SIG-M5 (cell line): ENCODE data around the gene MLLT1.

Experiments
- DNase-seq: peaks from one replicate; lab custom pipeline; 2025; lab: John Stamatoyannopoulos, UW

The MLLT1 gene

DNA sequence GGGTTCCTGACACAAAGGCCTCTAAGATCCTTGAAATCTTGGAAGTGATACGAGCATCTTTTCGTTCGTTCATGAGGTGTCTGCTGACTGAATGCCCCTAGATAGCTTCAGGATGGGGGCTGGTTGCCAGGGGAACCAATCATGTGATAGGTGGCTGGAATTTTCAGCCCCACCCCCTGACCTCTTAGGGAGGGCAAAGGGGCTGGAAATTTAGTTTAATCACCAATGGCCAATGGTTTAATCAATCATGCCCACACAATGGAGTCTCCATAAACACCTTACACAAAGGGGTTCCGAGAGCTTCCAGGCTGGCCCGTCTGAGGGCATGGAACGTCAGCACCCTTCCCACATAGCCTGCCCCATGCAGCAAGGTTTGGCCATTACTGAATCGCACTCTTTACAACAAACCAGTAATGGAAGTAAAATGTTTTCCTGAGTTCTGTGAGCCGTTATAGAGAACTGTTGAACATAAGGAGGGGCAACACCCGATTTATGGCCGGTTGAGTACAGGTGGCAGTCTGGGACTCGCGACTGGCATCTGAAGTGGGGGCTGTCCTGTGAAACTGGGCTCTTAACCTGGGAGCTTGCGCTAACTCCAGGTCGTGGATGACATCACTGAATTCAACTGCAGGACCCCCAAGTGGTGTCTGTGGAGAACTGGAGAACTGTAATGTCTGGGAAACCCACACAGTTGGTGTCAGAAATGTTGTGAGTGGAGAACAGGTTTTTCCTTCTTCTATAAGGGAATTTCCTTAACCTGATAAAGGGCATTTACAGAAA is 25.6 kb downstream of the MLLT1 start:
- no peak for DNase-seq

DNA sequence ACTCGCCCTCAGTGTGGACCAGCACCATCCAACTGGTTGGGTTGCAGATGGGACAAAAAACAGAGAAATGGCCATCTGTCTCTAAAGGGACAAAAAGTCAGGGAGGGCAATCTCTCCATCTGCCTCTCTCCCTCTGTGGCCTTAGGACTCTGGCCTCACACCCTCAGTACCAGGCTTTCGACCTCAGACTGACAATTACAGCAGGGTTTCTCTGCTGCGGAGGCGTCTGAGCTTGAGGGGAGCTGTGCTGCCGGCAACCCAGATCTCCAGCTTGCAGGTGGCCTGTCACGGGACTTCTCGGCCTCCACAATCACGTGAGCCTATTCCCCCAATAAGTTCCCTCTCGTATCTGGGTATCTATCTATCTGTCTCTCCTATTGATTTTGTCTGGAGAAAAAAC is 27.7 kb downstream of the MLLT1 start:
- no peak for DNase-seq

DNA sequence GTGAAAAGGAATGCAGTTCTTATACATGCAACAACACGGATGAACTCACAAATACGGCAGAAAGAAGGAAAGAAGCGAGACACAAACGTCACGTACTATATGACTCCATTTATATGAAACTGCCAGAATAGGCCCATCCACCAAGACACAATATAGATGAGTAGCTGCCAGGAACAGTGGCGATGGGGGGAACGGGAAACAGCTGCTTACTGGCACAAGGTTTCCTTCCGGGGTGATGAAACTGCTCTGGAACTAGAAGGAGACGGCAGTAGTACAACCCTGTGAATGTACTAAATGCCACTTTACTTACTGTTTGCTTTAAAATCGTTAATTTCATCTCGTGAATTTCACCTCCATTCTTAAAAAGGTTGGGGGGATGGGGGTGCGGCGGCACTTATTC is 28.9 kb downstream of the MLLT1 start:
- no peak for DNase-seq

DNA sequence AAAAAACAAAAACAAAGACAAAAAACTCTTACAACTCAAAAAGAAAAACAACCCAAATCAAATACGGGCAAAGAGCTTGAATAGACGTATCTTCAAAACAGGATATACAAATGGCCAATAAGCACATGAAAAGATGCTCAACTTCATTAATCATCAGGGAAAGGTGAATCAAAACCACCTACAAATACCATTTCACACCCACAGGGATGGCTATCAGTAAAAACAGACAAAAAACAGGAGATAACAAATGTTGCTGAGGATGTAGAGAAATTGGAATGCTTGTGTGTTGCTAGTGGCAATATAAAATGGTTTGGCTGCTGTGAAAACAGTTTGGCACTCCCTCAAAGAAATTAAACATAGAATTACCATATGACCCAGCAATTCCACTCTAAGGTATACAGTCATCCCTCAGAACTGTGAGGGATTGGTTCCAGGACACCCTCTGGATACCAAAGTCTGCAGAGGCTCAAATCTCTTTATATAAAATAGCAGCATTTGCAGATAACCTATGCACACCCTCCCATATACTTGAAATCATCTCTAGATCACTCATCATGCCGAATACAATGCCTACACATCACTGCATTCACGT is 29.7 kb downstream of the MLLT1 start:
- no peak for DNase-seq

DNA sequence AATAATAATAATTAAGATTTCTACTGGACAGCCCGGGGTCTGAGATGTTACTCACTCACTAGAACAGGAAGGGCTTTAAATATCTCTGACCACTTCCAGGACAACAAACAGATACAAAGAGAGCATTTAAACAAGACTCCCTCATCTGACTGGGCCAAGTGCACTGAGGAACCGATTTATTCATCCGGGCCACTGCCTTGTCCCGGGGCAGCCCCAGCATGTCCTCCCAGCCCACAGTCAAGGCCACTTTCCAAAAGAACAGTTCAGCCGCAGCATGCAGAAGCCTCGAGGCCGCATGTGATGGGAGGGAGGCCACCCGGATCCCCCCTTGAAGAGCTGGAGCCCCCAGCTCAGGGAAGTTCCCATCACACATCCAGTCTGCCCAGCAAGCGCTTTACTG is 30.5 kb downstream of the MLLT1 start:
- DNase-seq, result no peak

DNA sequence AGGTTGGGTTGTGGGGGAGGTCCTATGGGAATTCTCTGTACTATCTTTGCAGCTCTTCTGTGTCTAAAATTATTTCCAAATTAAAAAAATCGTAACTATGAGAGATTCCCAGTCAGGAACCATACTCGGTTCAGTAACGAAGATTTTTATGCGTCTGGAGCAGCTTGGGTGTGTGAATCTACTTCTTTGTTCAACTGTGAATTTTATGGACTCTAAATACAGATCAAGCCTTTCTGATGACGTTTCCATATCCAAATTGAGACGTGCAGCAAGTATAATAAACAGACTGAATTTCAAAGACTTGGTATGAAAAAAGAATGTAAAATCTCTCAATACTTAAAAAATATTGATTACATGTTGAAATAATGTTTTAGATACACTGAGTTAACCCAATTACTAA is 30.9 kb downstream of the MLLT1 start:
- DNase-seq, result no peak

DNA sequence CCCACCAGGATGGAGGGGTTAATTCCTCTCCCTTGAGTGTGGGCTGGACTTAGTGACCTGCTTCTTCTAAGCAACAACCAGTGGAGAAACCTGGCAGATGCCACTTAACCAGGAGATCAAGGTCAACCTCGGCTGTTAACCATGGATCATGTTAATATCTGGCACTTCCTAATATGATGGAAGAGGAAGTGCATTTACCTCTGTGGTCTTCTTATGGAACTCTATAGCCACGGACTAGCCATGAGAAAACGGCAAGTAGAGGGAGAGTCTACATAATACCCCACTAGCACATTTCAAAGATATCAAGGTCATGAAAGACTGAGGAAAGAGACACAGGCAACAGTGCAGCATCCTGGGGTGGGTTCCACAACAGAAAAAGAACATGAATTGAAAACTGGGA is 31.4 kb downstream of the MLLT1 start:
- no peak for DNase-seq

DNA sequence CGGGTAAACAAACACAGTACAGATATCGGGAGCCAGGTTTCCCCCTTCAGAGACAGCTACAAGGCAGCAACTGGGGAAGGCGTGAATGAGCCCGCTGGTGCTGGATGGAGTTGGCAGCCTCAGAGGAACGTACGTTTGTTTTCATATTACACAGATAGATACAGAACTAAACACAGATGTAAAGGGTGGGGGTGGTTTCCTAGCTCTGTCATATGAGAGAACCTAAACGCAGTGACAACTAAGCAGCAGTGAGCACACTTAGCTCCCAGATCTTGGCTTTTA is 32.8 kb downstream of the MLLT1 start:
- no peak for DNase-seq

DNA sequence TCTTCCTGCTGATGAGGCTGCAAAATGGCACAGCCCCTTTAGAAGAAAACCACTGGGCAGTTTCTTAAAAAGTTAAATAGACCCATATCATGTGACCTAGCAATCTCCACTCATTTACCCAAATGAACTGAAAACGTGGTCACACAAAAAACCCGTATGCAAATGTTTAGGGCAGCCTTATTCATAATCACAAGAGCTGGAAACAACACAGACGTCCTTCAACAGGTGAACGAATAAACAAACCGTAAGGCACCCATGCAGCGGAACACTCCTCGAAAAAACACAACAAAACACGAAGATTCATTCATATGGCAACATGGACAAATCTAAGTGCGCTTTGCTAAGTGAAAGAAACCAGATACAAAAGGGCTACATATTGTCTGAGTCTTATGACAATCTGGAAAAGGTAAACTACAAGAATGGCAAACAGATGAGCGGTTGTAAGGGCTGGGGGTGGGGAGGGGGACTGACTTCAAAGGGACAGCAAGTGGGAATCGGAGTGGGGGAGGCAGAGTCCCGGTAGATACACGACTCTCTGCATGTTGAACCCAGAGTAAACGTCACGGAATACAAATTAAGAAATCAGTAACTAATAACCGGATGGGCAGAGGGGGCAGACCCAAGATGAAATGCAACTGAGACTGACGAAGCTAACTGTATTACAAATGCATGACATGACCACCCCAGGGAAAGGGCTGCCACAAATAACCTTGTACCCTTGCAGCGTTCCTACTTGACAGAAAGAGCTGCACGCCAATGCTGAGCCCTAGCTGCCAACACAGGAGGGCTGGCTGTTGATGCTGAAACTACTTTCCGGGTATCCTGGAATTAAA is 33.4 kb downstream of the MLLT1 start:
- no peak for DNase-seq

DNA sequence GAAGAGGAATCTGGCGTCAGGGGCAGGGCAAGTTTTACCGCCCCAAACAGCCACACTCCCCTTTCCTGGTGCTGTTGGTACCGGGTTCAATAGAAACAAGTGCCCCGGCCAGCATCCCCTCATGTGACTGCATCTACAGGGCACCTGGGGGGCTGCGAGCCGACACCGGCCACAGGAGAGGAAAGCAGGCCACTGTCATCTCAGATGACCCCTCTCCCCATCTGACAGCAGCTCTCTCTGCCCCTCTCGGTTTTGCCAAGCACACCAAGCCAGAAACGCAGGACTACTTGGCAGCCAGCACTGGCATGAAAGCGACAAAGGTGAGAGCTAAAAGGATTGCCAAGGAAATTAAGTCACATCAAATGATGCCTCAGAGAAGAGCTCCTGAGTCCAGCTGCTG is 37.1 kb downstream of the MLLT1 start:
- DNase-seq, result no peak

DNA sequence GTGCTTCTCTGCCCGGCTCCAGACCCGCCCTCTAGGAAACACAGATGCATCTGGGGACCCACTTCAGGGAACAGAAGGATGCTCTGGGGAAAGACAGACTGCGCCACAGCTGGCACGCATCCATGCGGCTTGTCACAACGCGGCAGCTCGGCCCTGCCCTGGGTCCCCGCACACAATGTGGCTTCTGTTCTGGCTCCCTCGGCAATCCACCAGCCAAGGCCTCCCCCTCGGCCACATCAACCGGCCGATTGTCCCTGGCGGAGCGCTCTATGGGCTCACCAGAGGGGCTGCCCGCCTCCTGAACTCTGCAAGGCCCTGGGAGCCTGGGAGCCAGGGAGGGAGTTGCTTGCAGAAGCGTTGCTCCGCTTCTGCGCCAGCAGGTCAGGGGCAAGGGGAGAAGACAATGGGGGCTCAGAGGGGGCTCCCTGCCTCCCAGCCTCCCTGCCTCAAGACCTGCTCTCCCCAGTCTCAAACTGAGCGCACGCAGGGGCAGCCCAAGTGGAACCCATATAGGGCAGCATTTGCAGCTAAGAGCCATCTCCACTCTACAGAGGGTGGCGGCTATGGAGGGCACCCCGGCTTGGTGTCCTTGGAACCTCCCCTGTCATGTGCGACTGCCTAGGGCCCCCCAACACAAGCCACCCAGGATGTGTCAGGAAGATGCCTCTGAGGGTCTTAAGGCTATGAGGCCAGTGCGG is 37.9 kb downstream of the MLLT1 start:
- no peak for DNase-seq

DNA sequence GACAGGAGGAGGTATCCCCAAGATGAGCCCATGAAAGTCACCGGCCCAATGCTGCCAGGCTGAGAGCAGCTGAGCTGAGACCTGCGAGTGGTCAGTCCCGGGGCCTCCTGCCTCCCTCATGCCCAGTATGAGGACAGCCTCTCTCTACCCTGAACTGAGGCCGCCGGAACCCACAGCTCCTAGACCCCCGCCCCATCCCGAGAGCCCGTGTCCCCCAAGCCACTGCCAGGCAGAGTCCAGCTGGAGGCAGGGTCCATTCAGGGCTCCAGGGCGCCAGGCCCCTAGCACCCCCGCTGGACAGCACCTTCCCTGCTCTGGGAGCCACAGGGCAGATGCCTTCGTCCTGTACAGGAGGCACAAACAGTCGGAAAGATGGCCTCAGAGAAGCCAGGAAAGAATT is 38.7 kb downstream of the MLLT1 start:
- DNase-seq, result no peak

DNA sequence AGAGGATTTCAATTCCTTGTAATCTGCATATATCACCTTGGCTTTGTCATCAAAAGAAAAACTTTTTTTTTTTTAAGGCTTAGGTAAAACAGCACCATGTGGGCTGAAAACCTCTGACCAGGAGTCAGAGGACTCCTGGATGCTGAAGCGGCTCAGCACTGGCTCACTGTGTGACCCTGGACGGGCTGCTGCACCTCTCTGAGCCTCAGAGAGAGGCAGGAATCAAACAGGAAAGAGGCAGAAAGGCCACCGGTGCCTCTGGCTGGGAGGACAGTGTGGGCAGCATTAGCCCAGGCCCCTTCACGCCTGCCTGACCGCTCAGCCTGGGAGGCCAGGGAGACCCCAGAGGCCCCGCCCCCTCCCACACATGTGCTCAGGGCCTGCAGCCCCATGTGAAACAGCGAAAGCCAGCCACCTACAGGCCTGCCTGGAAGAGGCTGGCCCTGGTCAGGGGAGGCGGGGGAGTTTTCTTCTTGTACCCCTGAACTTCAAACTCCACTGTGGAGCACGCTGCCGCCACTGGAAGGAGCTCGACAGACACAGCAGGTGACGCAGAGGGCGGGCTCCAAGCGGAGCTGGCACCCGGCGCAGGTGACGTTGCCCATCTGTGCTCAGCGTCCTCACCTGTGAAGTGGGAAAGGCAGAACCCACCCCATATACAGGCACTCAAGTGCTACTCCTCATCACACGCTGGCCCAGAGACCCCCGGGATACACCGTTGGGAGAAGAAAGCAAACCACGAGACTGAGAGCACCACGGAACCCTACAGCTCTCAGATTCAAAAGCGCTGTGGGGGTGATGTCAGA is 39.7 kb downstream of the MLLT1 start:
- DNase-seq, result no peak

DNA sequence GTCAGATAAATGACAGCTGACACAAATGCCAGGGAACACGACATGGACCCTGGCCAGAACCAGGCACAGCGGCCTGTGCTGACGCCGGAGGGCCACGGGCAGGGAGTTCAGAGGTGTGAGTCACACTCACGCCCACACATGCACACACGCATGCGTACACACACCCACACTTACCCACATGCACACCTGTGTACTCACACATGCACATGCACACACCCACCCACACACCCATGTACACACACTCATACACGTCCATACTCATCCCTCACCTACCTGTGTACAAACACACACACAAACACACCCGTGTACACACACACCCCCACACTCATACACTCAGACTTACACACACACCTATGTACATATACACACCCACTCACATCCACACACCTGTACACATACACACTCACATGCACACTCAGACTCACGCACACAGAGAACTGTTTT is 40.4 kb downstream of the MLLT1 start:
- DNase-seq, result no peak

DNA sequence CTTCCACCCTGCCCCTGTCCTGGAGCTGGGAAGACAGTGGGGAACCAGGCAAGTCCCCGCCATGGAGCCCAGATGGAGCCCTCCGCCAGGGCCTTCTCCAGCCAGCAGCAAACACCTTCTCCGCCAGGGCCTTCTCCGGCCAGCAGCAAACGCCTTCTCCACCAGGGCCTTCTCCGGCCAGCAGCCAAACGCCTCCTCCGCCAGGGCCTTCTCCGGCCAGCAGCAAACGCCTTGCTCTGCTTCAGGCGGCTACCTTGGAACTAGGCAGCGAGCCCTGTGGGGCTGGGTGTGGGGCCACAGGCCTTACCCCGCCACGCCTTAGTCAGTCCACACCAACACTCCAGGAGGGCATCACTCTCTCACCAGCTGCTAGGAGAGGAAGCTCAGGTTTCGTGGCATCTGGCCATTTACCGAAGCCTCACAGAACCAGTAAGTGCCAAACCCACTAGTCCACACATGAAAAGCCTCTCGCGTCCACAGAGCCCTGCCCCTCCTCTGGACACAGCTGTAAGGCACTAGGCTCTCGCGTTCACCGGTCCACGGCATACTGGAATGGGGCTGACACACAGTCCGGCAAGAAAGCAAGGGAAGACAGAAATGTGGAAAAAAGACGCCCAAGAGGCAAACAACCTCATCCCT is 41.0 kb downstream of the MLLT1 start:
- no peak for DNase-seq

DNA sequence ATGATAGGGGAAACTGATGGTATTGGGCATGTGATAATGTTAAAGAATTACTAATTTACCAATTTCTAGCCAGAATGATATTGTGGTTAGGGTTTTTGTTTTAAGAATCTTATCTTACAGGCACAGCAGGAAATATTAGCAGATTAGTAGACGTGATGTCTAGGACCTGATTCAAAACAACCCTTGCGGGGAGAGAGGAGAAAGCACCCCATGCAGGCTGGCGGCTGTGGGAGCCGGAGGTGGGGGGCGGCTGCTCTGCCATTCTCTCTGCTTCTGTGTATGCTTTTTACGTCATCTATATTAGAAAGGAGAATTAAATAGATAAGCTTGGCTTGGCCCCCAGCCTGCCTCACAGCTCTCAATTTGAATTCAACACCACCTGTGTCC is 41.5 kb downstream of the MLLT1 start:
- DNase-seq, result no peak

DNA sequence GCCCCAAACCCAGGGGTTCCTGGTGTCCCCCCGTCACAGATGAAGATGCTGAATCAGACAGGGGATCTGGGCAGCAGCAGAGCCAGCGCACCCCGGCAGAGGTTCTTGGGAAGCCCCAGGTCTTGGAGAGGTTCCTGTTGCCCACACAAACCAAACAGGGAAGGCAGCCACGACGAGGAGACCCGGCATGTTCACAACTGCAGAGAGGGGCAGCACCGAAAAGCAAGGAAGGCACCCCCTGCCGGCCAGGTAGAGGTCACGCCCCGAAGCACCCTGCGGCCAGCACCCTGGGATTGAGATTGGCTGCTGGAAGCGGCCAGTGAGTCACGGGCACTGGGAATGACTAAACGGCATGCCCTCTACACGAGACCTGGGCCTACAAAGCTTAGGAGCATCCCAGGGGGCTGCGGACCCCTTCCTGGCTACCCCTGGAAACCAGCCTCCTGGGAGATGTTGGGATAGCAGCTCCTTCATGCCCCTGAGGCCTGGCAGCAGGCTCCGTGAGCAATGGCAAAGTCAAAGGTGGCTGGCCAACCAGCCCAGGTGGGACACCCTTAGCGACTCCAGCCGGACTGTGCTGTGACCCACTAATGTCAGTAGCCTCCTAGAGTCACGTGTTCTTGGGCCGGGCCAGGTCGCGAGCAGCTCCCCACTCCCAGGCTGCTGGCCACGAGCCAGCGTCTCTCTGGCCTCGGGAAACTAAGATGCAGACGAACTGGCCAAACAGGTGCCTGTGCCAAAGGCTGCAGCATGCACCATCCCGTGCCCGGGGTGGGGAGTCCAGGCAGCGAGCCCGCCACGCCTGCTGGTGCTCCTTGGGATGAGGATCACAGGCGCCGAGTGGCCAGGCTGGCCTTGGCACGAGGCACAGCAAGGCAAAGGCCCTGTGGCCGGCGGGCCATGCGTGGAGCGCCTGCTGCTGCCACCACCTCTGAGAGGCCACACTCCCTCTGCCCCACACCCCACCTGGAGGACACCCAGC is 43.2 kb downstream of the MLLT1 start:
- DNase-seq, result no peak

DNA sequence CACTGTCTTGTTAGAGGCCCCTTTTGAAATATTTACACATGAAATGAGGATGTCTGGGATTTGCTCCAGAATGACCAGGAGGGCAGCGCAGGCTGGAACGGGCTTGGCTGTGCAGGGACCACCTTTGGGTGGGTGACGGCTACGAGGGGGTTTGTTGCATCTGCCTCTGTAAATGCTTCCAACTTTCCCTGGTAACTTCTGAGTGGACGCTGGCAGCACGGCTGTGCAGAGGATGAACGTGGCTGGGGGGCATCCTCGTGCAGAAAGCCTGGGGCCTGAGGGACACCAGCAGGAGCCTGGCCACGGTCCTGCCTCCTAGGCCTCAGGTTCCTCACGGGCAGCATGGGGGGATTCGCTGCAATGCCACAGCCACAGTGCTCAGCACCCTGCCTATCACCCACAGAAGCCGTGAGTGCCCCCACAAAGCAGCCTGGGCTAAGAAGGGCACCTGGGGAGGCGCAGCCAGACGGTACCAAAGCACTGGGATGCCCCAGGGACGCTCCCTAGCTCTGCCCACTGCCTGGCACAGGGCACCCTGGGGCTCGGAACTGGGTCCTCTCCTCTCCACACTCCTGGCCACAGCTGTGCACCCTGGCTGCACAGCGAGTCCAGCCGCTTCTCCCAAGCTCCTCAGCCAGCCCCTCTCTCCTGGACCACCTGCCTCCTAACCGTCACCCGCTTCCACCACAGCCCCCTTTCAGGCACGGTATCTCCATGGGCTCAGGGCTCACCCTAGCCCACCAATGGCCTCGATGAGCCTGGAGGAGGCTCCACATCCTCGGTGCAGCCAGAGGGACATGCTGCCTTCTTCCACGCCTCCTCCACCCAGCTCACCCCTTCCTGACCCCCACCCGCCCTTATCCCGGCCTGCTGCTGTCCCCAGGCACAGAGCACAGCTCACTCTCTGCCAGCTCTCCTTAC is 44.5 kb downstream of the MLLT1 start:
- no peak for DNase-seq

DNA sequence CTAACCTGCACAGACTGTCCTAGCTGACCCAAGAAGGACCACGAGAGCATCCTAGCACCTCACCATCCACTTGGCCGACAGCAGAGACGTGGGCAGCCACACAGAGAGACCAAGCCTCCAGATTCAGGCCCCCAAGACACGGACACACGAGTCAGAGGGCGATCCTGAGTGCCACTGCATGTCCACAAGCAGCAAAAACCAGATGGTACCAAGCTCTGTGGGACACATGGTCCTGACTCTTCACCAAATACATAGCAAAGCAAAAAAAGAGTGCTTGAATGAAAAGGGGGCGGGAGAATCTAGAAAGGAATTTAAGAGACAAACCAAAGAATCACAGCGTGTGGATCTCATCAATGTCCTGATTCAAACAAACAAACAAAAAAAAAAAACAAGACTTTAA is 45.2 kb downstream of the MLLT1 start:
- DNase-seq, result no peak
